WTC11 (cell line): ENCODE measurements around the gene SLC15A4.

Source experiments
- JUN ChIP-seq: sonication (generic); formaldehyde crosslinking; IDR thresholded peaks from 2 replicates; pipeline ENCODE4 v1.8.0; 2023; ENCODE audit warnings: mild to moderate bottlenecking, missing genetic modification reagents
- MYBL2 ChIP-seq: sonication (generic); formaldehyde crosslinking; IDR thresholded peaks from 2 replicates; pipeline ENCODE4 v1.8.1; 2023; ENCODE audit warnings: mild to moderate bottlenecking, moderate library complexity, missing genetic modification reagents
- NFE2L1 ChIP-seq: sonication (generic); formaldehyde crosslinking; IDR thresholded peaks from 2 replicates; pipeline ENCODE4 v1.8.1; 2023; ENCODE audit warnings: missing genetic modification reagents
- SP1 ChIP-seq: sonication (generic); formaldehyde crosslinking; conservative IDR thresholded peaks from 2 replicates; pipeline ENCODE4 v1.8.1; 2022; ENCODE audit warnings: missing genetic modification reagents
- TEAD4 ChIP-seq: sonication (generic); formaldehyde crosslinking; IDR thresholded peaks from 2 replicates; pipeline ENCODE4 v1.8.0; 2022; ENCODE audit warnings: mild to moderate bottlenecking, missing genetic modification reagents
- TF ChIP-seq, protein P1 (sequence below): fragments of 200-600 bp; IDR thresholded peaks from 2 replicates; pipeline ENCODE4 v1.8.0; 2022; ENCODE audit warnings: antibody characterized with exemption
- TF ChIP-seq, protein P2 (sequence below): sonication (generic); formaldehyde crosslinking; IDR thresholded peaks from 2 replicates; pipeline ENCODE4 v1.8.1; 2023; ENCODE audit warnings: mild to moderate bottlenecking, missing genetic modification reagents, moderate library complexity
- TF ChIP-seq, protein P3 (sequence below): sonication (generic); formaldehyde crosslinking; IDR thresholded peaks from 2 replicates; pipeline ENCODE4 v1.8.1; 2023; ENCODE audit warnings: mild to moderate bottlenecking, missing genetic modification reagents, moderate library complexity
- TF ChIP-seq, protein P4 (sequence below): sonication (generic); formaldehyde crosslinking; IDR thresholded peaks from 2 replicates; pipeline ENCODE4 v1.8.1; 2022; ENCODE audit warnings: low read depth, mild to moderate bottlenecking, moderate library complexity, missing genetic modification reagents, borderline replicate concordance
- TF ChIP-seq, protein P5 (sequence below): sonication (generic); formaldehyde crosslinking; IDR thresholded peaks from 2 replicates; pipeline ENCODE4 v1.8.1; 2023; ENCODE audit warnings: mild to moderate bottlenecking, missing genetic modification reagents, borderline replicate concordance

DNA sequence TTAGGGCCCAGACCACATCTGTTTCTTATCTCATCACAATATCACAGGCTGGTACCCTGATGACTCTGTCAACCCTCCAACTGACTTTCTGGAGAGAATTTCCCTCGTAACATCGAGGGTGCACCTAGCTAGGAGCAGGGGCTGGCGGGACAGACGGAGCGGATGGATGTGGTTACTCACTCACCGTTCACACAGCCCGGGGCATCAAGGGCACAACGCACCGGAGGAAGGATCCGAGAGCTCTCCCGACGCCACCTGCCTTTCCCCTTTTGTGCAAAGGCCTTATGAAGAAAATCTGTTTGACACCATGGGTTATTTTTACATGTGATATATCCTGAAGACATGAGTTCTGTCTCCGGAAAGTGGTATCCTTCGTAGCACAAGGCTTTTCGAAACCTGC, 31.4 kb downstream of the SLC15A4 start:
- TF ChIP-seq, protein P1, sequence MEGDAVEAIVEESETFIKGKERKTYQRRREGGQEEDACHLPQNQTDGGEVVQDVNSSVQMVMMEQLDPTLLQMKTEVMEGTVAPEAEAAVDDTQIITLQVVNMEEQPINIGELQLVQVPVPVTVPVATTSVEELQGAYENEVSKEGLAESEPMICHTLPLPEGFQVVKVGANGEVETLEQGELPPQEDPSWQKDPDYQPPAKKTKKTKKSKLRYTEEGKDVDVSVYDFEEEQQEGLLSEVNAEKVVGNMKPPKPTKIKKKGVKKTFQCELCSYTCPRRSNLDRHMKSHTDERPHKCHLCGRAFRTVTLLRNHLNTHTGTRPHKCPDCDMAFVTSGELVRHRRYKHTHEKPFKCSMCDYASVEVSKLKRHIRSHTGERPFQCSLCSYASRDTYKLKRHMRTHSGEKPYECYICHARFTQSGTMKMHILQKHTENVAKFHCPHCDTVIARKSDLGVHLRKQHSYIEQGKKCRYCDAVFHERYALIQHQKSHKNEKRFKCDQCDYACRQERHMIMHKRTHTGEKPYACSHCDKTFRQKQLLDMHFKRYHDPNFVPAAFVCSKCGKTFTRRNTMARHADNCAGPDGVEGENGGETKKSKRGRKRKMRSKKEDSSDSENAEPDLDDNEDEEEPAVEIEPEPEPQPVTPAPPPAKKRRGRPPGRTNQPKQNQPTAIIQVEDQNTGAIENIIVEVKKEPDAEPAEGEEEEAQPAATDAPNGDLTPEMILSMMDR, result no peak
- no peak for TF ChIP-seq JUN (CRISPR knock-in tag)
- TF ChIP-seq, protein P2, sequence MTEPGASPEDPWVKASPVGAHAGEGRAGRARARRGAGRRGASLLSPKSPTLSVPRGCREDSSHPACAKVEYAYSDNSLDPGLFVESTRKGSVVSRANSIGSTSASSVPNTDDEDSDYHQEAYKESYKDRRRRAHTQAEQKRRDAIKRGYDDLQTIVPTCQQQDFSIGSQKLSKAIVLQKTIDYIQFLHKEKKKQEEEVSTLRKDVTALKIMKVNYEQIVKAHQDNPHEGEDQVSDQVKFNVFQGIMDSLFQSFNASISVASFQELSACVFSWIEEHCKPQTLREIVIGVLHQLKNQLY (CRISPR knock-in tag), result no peak
- TF ChIP-seq SP1 (CRISPR knock-in tag), result no peak
- TF ChIP-seq, protein P3, sequence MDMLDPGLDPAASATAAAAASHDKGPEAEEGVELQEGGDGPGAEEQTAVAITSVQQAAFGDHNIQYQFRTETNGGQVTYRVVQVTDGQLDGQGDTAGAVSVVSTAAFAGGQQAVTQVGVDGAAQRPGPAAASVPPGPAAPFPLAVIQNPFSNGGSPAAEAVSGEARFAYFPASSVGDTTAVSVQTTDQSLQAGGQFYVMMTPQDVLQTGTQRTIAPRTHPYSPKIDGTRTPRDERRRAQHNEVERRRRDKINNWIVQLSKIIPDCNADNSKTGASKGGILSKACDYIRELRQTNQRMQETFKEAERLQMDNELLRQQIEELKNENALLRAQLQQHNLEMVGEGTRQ (CRISPR knock-in tag), result no peak
- TF ChIP-seq, protein P4, sequence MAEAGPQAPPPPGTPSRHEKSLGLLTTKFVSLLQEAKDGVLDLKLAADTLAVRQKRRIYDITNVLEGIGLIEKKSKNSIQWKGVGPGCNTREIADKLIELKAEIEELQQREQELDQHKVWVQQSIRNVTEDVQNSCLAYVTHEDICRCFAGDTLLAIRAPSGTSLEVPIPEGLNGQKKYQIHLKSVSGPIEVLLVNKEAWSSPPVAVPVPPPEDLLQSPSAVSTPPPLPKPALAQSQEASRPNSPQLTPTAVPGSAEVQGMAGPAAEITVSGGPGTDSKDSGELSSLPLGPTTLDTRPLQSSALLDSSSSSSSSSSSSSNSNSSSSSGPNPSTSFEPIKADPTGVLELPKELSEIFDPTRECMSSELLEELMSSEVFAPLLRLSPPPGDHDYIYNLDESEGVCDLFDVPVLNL, result no peak
- TF ChIP-seq, protein P5, sequence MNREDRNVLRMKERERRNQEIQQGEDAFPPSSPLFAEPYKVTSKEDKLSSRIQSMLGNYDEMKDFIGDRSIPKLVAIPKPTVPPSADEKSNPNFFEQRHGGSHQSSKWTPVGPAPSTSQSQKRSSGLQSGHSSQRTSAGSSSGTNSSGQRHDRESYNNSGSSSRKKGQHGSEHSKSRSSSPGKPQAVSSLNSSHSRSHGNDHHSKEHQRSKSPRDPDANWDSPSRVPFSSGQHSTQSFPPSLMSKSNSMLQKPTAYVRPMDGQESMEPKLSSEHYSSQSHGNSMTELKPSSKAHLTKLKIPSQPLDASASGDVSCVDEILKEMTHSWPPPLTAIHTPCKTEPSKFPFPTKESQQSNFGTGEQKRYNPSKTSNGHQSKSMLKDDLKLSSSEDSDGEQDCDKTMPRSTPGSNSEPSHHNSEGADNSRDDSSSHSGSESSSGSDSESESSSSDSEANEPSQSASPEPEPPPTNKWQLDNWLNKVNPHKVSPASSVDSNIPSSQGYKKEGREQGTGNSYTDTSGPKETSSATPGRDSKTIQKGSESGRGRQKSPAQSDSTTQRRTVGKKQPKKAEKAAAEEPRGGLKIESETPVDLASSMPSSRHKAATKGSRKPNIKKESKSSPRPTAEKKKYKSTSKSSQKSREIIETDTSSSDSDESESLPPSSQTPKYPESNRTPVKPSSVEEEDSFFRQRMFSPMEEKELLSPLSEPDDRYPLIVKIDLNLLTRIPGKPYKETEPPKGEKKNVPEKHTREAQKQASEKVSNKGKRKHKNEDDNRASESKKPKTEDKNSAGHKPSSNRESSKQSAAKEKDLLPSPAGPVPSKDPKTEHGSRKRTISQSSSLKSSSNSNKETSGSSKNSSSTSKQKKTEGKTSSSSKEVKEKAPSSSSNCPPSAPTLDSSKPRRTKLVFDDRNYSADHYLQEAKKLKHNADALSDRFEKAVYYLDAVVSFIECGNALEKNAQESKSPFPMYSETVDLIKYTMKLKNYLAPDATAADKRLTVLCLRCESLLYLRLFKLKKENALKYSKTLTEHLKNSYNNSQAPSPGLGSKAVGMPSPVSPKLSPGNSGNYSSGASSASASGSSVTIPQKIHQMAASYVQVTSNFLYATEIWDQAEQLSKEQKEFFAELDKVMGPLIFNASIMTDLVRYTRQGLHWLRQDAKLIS, result no peak
- TF ChIP-seq NFE2L1 (CRISPR knock-in tag), result no peak
- no peak for TF ChIP-seq MYBL2
- no peak for TF ChIP-seq TEAD4
